ENCODE data around the gene APOL6.
"Not testable (repeated sequence)": the region's sequence is repeated elsewhere in the genome, so short reads cannot be mapped to it uniquely, and the experiment has no call there.

Gene APOL6

GRCh38 chr22:35638410-35638809 lies 9.8 kb upstream of the APOL6 start:
- ATAC-seq (no peak), DNase-seq (no peak)

- no peak for ATAC-seq
- no peak for DNase-seq
Measured at GRCh38 chr22:35641494-35642120, 6.6 kb upstream of the APOL6 start.

DNA sequence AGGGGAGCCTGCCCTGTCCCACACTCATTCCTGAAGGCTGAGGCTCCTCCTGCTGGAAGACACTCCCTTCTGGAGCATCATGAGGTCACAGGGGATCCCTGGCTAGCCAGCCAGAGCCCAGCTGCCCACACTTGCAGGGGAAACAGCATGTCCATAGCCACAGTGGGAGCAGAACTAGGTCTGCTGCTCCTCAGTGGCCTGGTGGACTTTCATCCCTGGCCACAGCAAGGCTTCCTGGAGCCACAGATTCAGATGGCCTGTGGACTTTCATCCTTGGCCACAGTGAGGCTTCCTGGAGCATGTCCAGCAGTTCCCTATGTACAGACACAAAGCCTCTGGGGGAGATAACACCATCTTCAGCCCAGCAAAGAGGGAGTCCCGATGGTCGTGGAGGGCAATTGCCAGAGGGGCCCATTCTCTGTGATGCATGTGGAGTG lies 5.9 kb upstream of the APOL6 start:
- ATAC-seq (no peak), DNase-seq (no peak)

GRCh38 chr22:35643991-35644390 lies 4.3 kb upstream of the APOL6 start:
- DNase-seq: no peak
- ATAC-seq: no peak

GRCh38 chr22:35645646-35646045 lies 2.6 kb upstream of the APOL6 start:
- ATAC-seq: no peak
- DNase-seq: no peak

DNA sequence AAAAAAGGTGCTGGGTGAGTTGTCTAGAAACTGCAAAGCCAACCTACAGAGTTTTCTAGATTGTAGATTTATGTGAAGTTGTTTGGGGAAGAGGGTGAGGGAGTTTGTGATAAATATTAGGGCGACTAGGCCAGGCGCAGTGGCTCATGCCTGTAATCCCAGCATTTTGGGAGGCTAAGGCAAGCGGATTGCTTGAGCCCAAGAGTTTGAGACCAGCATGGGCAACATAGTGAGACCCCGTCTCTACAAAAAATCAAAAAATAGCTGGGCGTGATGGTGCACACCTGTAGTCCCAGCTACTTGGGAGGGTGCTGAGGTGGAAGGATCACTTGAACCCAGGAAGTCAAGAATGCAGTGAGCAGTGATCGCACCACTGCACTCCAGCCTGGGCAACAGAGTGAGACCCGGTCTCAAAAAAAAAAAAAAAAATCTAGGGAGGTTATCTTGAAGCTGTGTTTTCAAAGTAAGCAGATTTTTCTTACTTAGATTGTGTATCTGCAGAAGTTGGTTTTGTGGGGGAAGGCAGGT lies 844 bp downstream of the APOL6 start:
- DNase-seq (no peak), ATAC-seq (no peak)

- ATAC-seq: no peak
- no peak for DNase-seq
Measured at GRCh38 chr22:35649636-35650250, 1.5 kb downstream of the APOL6 start.

DNA sequence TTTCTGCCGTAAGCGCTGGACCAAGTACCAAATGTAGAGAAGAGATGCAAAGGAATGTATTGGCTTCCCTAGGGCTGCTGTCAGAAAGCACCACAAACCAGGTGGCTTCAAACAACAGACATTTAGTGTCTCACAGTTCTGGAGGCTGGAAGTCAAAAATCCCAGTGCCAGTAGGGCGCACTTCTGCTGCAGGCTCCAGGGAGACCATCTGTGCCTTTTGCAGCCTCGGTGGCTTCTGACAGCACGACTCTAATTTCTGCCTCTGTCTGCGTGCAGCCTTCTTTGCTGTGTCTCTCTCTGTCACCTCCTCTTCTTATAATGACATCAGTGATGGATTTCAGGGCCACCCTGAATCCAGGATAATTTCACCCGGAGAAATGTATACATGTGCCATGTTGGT lies 2.8 kb downstream of the APOL6 start:
- DNase-seq: no peak
- ATAC-seq: no peak

GRCh38 chr22:35653824-35654223 lies 5.6 kb downstream of the APOL6 start:
- DNase-seq (no peak), ATAC-seq (no peak)

- DNase-seq: no peak
- ATAC-seq: no peak
Measured at GRCh38 chr22:35656284-35656752, 8.1 kb downstream of the APOL6 start.

DNA sequence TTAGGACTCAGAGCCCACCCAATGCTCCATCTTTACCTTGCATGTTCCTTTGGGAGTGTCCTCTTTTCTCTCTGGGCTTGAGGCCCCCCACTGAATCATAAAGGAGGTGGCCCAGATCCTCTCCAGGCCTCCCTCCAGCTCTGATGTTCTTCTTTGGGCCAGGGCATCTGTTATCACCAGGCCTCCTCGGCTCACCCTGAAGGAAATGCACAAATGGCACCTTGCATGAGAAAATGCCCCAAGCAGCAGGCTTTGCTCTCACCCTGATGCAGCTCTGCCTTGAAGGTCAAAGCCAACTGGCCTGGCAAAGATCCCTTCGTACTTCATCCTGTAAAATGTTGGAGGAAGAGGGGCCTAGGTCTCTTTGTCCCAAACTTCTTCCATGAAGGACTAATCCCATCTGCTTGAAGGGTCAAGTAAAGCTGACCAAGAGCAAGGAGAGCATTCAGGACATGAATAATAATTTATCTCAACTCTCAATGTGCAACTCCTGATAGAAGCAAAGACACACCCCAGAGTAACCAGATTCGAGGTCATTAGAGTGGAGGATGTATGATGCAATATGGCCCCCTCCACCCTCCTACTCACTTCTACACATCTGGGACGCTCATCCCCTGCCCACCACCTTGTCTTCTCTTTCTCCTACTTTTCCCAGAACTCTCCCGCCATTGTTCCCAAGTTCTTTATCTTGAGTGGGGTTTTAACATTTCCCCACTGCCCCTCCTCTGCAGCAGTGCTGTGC lies 9.5 kb downstream of the APOL6 start:
- ATAC-seq (no peak), DNase-seq (no peak)

GRCh38 chr22:35660291-35661127 lies 12.3 kb downstream of the APOL6 start:
- ATAC-seq (peak; percentile 79), DNase-seq (peak; percentile 39)

DNA sequence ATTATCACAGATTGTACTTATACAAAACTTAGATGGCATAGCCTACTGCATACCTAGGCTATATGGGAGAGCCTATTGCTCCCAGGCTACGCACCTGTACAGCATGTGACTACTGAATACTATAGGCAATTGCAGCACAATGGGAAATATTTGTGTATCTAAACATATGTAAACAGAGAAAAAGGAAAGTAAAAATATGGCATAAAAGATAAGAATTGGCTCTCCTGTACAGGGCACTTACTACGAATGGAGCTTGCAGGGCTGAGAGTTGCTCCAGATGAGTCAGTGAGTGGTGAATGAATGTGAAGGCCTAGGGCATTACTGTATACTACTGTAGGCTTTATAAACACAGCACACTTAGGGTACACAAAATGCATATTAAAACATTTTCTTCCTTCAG lies 13.2 kb downstream of the APOL6 start:
- peak; percentile 68 for ATAC-seq
- DNase-seq: no peak

DNA sequence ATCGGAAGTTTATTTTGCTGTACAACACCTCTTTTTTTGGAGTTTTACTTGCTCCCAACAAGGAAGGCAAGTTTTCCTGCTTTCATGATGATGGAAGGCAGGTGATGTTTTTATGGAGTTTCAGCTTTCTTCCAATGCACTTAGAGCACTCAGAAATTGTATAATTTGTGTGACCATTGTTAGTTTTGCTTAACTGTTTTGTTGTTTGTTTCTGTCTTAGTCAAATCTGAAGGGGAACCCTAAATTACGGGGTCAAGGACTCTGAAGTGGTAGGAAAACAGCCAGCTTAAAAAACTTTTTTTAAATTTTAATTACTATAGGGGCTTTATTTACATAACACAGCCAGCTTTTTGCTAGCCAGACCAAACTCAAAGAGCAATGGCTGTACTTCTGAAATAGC lies 14.7 kb downstream of the APOL6 start:
- no peak for ATAC-seq
- DNase-seq: no peak

GRCh38 chr22:35663371-35663770 lies 15.1 kb downstream of the APOL6 start:
- ATAC-seq (no peak), DNase-seq (no peak)

DNA sequence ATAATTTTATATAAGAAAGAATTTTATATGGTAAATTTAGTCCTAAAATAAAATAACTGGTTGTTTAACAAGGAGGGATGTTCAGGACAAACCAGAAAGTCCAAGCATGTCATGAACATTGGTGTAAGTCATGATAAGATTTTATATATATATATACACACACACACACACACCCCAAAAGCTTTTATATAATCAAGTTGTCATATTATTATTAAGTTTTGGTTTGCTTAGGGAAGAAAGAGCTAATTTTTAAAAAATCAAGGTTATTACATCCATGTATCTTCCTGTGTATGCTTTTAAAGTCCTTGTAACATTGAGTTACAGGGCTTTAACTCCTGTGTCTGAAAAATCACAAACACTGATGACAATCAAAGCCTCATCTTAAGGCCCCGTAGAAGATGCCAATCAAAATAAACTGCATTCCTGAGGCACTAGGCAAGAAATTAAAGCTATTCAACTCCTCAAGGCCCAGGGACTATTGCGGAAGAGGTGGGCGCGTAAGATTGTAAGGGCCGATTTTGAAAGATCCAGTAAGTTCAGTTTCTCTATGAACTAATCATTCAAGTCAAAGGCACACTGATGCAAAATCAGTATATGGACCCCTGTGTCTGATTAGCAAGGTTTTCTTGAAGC lies 16.8 kb downstream of the APOL6 start:
- DNase-seq (no peak), ATAC-seq (no peak)

DNA sequence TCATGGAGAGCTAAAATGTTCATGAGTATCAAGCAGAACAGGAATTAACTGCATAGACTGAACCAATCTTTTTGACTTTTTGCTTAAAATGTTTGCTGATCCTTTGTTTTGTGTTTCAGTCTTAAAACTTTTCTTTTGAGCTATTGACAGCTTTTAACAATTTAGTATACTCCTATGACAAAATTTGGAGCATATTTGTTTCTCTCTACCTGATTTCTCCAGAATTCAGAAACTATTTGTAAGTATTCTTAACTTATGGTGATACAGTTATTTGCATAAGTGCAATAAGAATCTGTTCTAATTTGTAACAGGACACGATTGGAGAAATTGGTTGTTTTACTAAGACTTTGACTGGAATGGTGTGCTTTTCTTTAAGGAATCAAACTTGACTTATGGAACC lies 18.5 kb downstream of the APOL6 start:
- not testable (repeated sequence) for ATAC-seq, DNase-seq

- DNase-seq (no peak), ATAC-seq (no peak)
Measured at GRCh38 chr22:35674335-35674734, 26.1 kb downstream of the APOL6 start.

GRCh38 chr22:35676065-35676464 lies 27.8 kb downstream of the APOL6 start:
- not testable (repeated sequence) for DNase-seq, ATAC-seq

GRCh38 chr22:35677460-35678187 lies 29.4 kb downstream of the APOL6 start:
- no peak for DNase-seq
- ATAC-seq: no peak

DNA sequence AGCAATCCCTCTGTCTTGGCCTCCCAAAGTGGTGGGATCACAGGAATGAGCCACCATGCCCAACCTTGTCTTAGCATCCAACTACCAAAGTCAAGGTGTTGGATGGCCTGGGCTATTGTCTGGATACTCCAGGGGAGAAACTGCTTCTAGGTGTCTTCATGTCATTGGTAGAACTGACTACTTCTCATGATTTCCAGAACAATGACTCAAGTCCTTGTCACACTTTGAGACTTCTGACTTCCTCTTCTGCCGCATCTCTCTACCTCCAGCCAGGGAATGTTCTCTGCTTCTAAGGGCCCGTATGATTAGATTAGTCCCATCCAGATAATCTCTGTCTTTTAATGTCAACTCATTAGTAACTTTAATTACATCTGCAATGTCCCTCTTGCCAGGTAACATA lies 30.6 kb downstream of the APOL6 start:
- ATAC-seq: peak; percentile 29
- DNase-seq: no peak

Measured in stimulated activated naive CD8-positive, alpha-beta T cell treated with anti-CD3 and anti-CD28 coated beads, Interleukin-15, Interleukin-2, amounts not matched to agents 100 U/mL and 50 U/mL, for 24 hours (primary cell).